Cortex of kidney (tissue), 1 donor: ENCODE measurements around the gene SYTL3.

Experiments
- DNase-seq: peaks from one replicate; lab custom pipeline; 2025; lab: John Stamatoyannopoulos, UW

The SYTL3 gene

DNA sequence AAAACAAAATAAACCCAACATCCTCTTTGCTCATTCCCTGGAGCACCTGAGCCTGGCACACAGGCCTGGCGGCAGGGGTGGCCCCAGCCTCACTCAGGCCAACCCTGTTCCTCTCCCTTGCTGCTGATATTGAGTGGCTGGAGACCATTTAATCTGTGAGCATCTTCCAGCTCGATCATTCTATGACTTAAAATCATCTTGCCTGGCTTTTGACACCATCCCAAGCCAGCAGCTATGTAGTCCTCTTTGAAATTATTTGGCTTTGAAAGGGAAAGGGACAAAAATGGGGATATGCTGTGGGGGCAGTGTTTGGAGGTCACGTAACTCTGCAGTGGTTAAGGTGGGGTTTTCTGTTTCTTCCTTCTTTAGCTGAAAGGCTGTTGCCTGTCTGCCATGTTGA lies 146.5 kb downstream of the SYTL3 start:
- no peak for DNase-seq

DNA sequence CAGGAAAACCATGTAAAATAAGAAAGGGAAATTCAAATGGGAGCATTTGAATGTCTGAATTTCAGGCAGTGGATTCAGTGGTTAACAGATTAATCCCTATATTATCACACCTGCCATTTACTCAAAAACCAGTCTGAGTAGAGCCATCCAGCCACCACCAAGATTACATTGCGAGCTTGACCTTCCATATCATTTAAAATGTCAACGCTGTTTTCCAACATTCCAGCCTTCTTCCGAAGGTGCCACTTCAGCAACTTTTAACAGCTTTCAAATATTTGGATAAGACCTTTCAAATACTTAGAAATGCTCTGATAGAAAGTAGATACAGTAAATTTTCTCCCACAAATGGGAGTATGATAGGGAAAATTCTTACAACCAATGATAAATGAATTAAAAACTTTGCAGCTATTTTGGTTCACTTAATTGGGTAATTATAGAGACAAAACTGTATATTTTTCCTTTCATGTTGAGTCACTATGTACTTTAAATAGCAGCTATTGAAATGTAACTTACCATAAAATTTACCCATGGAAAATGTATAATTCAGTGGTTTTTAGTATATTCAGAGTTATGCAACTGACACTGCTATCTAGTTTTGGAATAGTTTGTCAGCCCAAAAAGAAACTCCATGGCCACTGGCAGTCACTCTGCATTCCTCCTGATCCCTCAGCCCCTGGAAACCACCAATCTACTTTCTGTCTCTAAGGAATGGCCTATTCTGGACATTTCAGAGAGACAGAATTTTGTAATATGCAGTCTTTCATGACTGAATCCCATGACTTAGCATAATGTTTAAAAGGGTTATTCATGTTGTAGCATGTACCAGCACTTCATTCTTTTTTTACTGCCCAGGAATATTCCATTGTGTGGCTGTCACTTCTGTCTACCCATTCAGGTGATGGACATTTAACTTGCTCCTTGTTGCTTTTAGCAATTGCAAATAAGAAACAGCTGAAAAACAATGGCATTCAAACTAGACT lies 147.8 kb downstream of the SYTL3 start:
- no peak for DNase-seq

DNA sequence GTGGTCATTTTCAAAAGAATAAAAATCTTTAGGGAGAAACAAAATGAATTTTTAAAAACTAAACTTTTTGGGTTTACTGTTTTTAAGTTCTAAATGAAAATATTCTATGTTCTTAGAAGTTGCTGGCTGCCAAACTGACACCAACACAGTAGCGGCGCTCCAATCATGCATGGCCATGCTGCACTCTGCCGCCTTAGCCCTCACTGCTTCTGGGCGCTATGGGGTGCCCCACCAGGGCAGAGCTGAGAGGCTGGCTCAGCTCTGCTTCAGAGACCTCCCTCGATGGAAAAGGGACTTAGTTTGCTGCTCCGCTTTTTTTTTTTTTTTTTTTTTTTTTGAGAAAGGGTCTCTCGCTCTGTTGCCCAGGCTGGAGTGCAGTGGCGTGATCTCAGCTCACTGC lies 148.5 kb downstream of the SYTL3 start:
- no peak for DNase-seq

DNA sequence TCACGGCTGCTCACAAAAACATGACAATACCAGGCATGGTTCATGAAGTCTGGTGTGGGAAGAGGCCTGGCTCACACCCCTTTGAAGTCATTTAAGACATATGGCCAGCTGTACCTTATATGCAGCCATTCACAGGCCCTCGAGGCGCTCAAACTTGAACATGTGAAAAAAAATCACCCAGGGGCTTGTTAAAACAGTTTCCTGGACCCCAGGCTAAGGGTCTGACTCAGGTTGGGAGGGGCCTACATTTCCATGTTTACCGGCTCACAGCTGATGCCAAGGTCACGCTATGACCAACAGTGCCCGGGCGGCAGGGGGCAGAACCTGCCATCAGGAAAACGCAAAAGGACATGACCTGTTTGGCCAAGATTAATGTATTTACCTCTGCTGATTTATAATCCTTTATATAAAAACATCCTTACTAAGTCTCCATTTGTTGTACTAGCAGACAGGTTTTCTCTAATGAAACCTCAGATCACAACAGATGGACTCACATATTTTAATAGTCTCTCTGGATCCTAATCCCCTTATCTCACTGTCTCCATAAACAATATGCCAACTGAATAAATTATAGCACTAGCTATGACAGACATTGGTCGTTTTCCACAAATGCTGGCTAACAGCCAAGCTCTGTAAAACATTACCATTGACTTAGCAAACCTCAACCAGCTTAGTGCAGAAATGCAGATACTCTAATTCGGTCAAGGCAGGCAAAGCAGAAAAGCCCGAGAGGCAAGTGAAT lies 149.4 kb downstream of the SYTL3 start:
- DNase-seq, result no peak

DNA sequence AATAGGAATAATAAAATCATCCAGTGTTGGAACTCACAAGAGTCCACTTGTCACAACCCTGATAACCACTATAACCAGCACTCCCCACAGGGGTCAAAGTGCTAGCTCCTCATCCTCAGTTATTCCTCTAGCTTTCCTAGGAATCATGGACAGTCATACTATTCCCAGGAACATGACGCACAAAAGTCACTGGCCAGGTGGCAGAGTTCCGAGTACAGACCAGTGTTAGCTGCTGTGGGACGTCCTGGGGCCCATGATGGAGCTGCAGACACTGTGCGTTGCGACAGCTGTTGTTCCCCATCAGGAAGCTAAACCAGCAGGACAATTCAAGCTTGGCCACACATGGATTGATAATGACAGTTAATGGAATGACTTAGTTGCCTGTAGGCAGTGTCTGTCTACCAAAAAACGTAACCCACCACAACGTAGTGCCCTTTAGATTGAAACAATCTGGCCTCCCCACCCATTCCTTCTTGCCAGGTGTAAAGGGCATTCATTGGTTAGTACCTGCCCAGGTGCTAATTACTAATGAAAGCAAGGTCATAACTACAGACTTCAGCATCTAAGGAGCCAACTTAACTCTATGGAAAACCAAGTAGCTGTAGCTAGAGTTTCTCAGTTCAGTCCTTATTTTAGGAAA lies 151.9 kb downstream of the SYTL3 start:
- DNase-seq, result no peak

DNA sequence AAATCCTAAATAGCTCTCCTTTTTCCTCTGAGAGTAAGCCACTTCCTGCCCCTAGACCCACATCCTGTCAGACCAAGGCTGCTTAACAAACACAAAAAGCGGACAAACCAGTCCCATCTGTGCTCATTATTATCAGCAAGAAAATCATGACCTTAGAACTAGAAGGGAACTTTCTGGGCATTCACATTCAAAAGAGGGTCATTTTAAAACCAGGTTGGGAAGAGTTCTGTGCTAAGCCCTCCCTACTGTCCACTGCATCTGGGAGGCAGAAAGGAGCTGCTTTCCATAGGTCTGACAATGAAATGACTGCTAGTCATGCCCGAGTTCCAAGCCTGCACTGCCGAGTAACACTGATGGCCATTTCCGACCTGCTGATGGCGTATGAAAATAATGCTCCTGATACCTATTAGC lies 153.9 kb downstream of the SYTL3 start:
- no peak for DNase-seq

DNA sequence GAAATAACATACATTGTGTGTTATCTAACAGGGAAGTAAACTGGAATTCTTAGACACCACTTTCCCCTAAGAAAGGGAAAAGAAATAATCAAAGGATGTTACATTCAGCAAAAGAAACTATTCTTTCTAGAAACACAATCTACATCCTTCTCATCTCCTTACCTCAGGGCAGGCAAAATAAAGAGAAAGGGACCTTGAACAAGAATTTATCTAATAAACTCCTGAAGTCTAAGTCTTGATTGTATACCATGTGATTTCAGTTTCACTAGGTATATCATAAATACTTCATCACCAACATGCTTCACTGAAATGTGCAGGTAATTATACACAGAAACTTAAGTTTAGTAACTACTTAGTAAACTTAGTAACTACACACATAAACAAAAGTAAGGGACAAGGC lies 154.4 kb downstream of the SYTL3 start:
- no peak for DNase-seq

DNA sequence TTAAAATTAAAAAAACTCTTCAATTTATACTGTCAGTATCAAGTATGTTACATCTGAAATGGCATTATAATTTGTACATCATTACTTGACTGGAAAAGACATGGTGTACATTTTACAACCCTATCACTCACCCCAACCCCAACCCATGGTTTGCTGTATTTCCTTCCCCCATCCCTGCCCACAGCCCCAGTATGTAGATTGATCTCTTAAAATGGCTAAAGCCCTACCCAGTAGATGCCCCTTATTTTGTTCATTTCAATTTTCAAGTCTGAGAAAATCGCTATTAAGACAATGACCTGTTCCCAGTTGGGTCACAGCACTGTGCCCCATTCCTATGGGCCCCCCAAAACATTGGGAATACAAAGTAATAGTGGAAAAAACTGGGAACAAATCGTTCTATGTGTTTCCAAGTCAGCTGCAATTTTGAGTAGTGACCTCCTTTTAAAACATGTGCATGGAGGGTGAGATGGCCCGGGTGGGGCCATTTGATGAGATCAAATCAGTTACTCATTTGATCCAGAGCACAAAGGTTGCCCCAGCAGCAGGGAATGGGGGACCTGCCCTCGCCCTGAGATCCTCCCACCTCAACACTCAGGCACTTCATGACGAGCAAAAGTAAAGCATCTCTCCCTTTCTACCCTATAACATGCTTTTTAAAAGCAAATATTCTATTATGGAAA lies 156.0 kb downstream of the SYTL3 start:
- DNase-seq, result no peak

DNA sequence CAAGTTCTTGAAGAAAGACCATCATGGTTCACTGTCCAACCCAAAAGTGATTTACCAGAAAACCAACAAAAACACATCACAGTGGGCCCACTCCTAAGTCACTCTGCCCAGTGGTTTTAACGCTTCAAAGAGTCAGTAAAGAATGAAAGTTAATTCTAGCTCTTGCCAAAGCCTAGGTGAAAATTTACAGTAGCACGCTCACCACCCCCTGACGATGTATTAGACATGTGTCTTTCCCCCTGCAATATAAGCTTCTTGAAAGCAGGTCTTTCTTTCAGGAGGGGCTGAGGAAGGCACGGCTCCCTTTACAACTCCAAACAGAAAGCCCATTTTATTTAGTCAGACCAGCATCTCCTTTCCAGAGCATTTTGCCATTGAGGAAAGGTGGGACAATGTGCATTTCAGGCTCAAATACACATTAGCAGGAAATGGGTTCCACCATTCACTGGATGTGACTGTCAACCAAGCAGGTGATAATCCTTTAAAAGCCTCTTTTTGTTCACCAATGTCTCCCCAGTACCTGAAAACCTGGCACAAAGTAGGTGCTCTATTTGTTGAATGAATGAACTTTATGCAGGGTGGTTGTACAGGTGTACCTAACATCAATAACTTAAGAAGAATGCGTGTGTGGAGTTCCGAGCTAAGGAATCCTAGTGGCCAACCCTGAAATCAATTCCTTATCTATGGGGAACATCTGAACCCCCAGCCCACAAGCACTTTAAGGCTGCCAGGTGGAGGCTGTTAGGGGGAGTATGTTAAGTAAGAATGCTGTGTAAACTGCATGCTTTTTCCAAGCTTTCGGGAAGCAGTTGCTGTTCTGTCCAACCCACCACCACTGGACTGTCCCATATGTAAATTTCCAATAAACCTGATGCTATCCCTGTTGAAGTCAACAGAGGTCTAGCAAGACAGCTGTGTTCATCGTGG lies 157.9 kb downstream of the SYTL3 start:
- no peak for DNase-seq

DNA sequence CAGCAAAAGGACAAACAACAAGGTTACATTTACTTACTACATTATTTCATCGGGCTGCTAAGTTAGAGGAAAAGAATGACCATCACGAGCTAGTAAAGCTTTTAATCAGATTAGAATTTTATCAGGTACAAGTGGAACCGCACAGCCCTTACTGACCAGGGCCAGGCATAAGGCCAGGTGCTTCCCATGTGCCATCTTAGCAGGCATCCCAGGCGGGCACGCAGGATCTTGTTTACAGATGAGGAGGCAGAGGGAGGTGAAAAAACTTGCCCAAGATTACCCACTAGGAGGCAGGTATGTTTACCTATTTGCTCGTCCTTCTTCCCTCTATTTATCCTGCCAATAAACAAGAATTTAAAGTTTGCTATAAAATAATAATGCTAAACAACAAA lies 158.6 kb downstream of the SYTL3 start:
- DNase-seq, result no peak

DNA sequence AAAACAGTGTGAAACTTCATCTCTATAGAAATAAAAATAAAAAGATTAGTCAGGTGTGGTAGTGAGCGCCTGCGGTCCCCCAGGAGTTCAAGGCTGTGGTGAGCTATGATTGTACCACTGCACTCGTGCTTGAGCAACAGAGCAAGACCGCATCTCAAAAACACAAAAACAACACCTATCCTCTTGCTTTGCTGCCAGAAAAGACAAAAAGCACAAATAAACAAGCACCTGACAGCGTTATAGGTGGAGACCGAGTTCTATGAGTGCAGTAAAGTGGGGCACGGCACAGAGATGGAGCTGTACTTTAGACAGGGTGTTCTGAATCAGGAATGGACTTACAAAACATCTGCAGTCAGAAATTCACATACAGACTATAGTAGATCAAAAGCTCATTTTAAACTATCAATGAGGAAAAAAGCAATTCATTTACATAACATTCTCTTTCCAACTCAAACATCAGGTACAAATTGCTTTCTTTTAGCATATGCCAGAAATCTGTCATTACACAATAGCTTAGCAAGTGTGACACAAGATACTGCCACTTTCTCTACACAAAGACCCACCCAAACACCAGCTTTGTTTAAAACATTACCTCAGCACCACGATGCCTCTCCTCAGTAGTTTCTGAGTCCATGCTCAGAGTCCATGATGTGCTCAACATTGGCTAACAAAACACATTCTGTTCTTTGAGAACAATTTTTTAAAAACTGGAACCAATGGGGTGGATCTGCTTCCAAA lies 159.3 kb downstream of the SYTL3 start:
- no peak for DNase-seq

DNA sequence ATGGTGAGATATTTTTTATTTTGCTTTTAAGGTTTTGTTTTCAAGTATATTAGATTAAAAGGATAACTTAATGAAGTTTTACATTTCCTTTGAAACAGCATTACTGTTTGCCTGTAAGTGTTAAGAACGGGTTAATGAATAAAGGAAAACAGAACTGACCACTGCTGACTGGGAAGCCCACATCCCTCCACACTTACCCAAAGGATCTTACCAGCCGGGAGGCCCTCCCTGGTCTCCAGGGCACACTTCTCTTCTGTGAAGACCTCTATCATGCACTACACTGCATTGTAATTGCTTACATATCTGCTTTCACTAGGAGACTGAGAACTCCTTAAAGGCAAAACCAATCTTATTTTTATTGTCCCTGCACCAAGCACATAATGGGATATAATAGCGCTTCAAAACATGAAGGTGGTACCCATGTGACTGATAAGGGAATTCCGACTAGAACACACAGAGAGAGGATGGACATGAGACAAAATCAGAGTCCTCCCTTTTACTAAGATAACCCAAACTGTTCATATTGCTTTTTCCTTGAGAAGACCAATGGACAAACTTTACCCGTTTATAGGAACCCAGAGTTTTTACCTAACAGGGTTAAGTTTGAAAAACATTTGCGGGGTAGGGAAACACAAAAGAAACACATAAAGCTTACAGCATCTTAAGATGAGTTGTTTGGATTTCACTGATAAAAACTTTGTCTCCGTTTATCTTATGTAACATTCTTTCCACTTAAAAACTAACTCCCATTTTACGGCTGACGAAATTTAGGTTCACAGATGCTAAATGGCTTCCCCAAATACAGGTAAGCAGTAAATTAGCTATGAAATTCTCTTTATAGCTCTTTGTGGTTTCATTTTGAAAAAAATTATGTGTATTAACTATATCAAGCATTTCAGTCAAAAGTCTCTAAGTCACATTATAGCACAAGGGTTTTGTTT lies 160.6 kb downstream of the SYTL3 start:
- DNase-seq, result no peak

DNA sequence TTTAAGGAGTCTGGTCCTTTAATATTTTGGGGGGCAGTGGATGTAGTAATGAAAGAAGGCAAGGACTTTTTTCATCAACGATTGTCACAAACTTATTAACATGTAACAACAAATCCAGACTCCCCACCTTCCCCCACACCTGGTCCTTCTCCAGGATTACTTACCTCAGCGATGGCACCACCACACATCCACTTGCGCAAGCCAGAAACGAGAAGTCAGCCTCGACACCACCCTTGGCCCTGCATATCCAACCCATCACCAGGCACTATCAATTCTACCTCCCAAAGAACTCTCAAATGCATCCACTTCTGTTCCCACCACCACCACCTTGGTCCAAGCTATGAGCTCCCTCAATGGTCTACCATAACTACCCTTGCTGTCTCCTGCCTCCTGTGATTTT lies 162.8 kb downstream of the SYTL3 start:
- DNase-seq, result no peak

DNA sequence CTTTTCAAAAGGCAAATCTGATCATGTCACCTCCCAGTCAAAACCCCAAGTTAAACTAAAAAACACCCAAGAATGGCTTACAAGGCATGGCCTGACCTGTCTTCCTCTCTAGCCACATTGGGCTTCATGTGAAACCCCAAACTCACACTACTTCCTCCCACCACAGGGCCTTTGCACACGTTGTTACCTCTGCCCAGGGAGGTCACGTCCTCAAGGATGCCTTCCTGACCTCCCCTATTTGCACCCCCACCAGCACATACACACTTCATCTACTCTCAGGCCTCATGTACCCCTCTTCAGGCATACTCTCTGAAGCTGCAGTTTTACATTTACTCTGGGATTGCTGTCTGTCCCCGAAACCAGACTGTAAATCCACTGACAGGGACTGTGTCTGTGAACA lies 163.2 kb downstream of the SYTL3 start:
- DNase-seq, result no peak
